SU-DHL-6 (cell line): ENCODE results near the gene KCTD11.
"Not testable (repeated sequence)": the region's sequence is repeated elsewhere in the genome, so short reads cannot be mapped to it uniquely, and the experiment has no call there.

Source experiments
- H2AFZ ChIP-seq: fragments of 200-600 bp; sonication (generic); 2 replicates; pipeline ENCODE4 v1.6.1; 2014; ENCODE audit warnings: low read depth, mild to moderate bottlenecking, moderate library complexity, mixed read lengths, antibody characterized with exemption, low read length; ENCODE audit not compliant: severe bottlenecking
- H3F3A ChIP-seq: fragments of 200-600 bp; shearing (Covaris generic); 2 replicates; pipeline ENCODE4 v1.6.0; 2016; ENCODE audit warnings: antibody characterized with exemption, mild to moderate bottlenecking; ENCODE audit not compliant: insufficient read depth
- H3K27ac ChIP-seq: fragments of 200-600 bp; sonication (generic); 2 replicates; pipeline ENCODE4 v1.5.1; 2016; ENCODE audit warnings: low read depth, mild to moderate bottlenecking, low read length, moderate library complexity, mixed read lengths
- H3K27me3 ChIP-seq: fragments of 200-600 bp; sonication (generic), shearing (Covaris generic); 2 replicates; pipeline ENCODE4 v1.6.0; 2014; ENCODE audit warnings: mild to moderate bottlenecking, low read length
- H3K36me3 ChIP-seq: fragments of 200-600 bp; sonication (generic); 2 replicates; pipeline ENCODE4 v1.6.1; 2014; ENCODE audit warnings: mild to moderate bottlenecking, low read length, mixed read lengths
- H3K4me2 ChIP-seq: fragments of 300-600, 200-600 bp; shearing (Covaris generic), sonication (generic); 2 replicates; pipeline ENCODE4 v1.6.0; 2014; ENCODE audit warnings: low read length, low read depth, mild to moderate bottlenecking; ENCODE audit not compliant: poor library complexity, severe bottlenecking
- H3K4me3 ChIP-seq: fragments of 200-600 bp; sonication (generic); 2 replicates; pipeline ENCODE4 v1.5.1; 2014; ENCODE audit warnings: antibody characterized with exemption, low read length, mild to moderate bottlenecking, mixed read lengths; ENCODE audit not compliant: insufficient read depth, poor library complexity, severe bottlenecking
- H3K79me2 ChIP-seq: fragments of 200-600 bp; sonication (generic); 2 replicates; pipeline ENCODE4 v1.6.1; 2014; ENCODE audit warnings: mild to moderate bottlenecking, low read length, moderate library complexity; ENCODE audit not compliant: insufficient read depth
- H3K9ac ChIP-seq: fragments of 200-600 bp; sonication (generic); 2 replicates; pipeline ENCODE4 v1.7.0; 2014; ENCODE audit warnings: mild to moderate bottlenecking, low read length
- H3K9me2 ChIP-seq: fragments of 200-600 bp; sonication (generic); replicated peaks from 2 replicates; pipeline ENCODE4 v1.6.1; 2014; ENCODE audit warnings: low read length; ENCODE audit not compliant: insufficient read depth
- H3K9me3 ChIP-seq: fragments of 200-600 bp; sonication (generic); 2 replicates; pipeline ENCODE4 v1.6.1; 2014; ENCODE audit warnings: low read length, mixed read lengths; ENCODE audit not compliant: insufficient read depth
- H4K20me1 ChIP-seq: fragments of 200-600 bp; sonication (generic); 2 replicates; pipeline ENCODE4 v1.6.1; 2014; ENCODE audit warnings: low read depth, mild to moderate bottlenecking, antibody characterized with exemption, low read length, moderate library complexity, mixed read lengths
- EZH2phosphoT487 ChIP-seq: fragments of 200-600 bp; sonication (generic), shearing (Covaris generic); conservative IDR thresholded peaks from 2 replicates; pipeline ENCODE4 v1.6.1; 2018; ENCODE audit warnings: mild to moderate bottlenecking, antibody characterized with exemption, low read length, moderate library complexity, mixed read lengths
- TF ChIP-seq, protein P1 (sequence below): fragments of 200-600 bp; sonication (generic); IDR thresholded peaks from one replicate; pipeline ENCODE4 v1.5.1; 2017; ENCODE audit warnings: antibody characterized with exemption, mild to moderate bottlenecking, low read length, moderate library complexity; ENCODE audit not compliant: insufficient read depth, poor library complexity, severe bottlenecking

KCTD11 gene

DNA sequence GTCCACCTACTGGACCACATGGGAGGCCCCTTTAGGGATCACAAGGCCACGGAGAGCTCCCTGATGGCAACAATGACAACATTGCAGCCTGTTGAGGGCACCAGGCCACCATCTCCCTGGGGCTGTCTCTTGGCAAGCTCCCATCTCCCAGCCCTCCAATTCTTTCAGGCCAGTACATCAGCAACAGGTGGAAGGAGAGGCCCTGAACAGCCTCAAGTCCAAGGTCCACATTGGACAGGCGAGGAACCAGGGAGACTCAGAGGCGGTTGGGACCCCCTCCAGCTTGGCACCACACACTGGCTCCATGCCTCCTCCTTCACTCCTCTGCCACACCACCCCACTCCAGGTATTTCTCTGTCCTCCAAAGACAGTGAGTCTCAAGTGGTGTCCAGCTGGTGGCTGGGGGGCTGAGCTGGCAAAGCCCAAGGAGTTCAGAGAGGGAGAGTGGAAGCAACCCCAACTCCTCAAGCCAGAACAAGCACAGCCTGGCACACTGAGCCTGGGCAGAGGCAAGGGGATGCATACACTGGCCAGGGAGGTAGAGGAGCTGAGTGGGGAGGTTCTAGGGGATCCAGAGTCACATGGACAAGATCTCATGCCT, 16.9 kb upstream of the KCTD11 start:
- H3K9me2 ChIP-seq = no peaks in the 10 kb centered on the region
- peaks cover 13% of the 10 kb centered on the region for H3F3A ChIP-seq
- H3K4me3 ChIP-seq = no peak overlapping the region
- H4K20me1 ChIP-seq = no peaks in the 10 kb centered on the region
- H3K36me3 ChIP-seq = no peaks in the 10 kb centered on the region; the same call in 1 of the 2 replicates
- no peak overlapping the region for H3K9ac ChIP-seq
- H3K79me2 ChIP-seq = peaks cover 12% of the 10 kb centered on the region; the same call in 1 of the 2 replicates
- TF ChIP-seq, protein P1, sequence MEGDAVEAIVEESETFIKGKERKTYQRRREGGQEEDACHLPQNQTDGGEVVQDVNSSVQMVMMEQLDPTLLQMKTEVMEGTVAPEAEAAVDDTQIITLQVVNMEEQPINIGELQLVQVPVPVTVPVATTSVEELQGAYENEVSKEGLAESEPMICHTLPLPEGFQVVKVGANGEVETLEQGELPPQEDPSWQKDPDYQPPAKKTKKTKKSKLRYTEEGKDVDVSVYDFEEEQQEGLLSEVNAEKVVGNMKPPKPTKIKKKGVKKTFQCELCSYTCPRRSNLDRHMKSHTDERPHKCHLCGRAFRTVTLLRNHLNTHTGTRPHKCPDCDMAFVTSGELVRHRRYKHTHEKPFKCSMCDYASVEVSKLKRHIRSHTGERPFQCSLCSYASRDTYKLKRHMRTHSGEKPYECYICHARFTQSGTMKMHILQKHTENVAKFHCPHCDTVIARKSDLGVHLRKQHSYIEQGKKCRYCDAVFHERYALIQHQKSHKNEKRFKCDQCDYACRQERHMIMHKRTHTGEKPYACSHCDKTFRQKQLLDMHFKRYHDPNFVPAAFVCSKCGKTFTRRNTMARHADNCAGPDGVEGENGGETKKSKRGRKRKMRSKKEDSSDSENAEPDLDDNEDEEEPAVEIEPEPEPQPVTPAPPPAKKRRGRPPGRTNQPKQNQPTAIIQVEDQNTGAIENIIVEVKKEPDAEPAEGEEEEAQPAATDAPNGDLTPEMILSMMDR = no peak
- TF ChIP-seq EZH2phosphoT487 = no peak
- H3K4me2 ChIP-seq = no peak overlapping the region
- H3K27ac ChIP-seq = no peak overlapping the region
- H2AFZ ChIP-seq = no peak overlapping the region
- no peaks in the 10 kb centered on the region for H3K9me3 ChIP-seq
- H3K27me3 ChIP-seq = no peaks in the 10 kb centered on the region

DNA sequence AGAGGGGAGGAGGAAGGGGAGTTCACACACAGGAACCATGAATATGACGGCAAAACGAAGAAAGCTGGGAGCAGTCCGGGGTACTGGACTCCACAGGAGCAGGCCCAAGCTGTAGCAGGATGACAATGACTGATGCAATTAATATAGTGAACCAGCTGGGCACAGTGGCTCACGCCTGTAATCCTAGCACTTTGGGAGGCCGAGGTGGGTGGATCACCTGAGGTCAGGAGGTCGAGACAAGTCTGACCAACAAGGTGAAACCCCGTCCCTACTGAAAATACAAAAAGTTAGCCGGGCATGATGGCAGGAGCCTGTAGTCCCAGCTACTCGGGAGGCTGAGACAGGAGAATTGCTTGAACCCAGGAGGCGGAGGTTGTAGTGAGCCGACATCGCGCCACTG, 16.2 kb upstream of the KCTD11 start:
- Histone ChIP-seq H3K4me2 (peak overlapping the region; percentile 87), H3K79me2 (peaks cover 12% of the 10 kb centered on the region; the same call in 1 of the 2 replicates), H3K9ac (peak overlapping the region; percentile 86), H3K27ac (peak overlapping the region; percentile 79; the same call in 1 of the 2 replicates), H2AFZ (peak overlapping the region; percentile 55), H3K4me3 (peak overlapping the region; percentile 75)
- H3K27me3 ChIP-seq, H3K9me3 ChIP-seq, H3F3A ChIP-seq, H3K36me3 ChIP-seq, H4K20me1 ChIP-seq, H3K9me2 ChIP-seq: not testable (repeated sequence)

DNA sequence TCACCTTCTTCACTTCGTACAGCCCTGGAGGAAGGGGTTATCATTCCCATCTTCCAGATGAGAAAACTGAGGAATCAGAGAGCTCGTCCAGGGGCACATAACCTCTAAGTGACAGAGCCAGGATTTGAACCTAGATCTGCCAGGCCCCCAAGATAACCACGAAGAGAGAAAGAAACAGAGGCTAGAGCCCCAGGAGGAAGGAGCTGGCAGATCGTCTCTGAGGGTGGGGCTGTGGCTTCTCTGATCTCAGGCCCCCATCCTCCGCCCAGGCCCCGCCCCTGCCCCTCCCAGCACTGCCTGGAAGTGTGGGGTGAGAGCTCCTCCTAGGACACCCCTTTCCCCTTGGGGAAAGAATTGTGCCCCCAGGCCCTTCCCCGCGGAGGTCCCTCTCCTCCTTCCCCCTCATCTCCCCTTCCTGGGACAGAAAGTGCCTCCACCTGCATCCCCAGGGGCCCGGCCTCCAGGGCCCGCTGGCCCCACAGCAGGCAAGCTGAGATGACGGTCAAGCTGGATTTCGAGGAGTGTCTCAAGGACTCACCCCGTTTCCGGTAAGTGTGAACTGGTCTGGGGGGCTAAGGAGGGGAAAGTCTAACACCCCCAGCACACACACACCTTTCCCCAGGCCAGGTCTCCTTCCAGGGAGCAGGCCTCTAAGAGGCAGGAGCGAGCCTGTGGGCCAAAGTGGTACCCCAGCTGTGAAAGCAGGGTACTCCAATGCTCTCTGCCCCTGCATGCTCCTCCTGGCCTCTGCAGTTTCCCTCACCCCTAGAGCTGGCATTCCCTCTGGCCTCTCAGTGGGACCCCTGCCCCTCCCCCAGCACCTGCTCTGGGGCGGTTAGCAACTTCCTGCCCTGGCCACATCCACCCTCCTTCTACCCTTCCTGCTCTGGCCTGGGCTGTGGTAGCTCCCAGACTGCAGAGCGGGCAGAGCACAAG, 15.5 kb upstream of the KCTD11 start, which contains the start of gene ACAP1:
TSS of gene ACAP1 (plus strand) at position 290 of the 936 bp plus-strand sequence. CDS start at position 496, 206 bp downstream.
- Histone ChIP-seq H2AFZ (peak within 1 kb of the TSS; percentile 55), H3K36me3 (no peaks in the 10 kb centered on the region; the same call in 1 of the 2 replicates), H3K27me3 (no peaks in the 10 kb centered on the region), H3K27ac (peak within 1 kb of the TSS; percentile 79), H3K4me3 (peak within 1 kb of the TSS; percentile 75), H3K9me3 (no peaks in the 10 kb centered on the region), H4K20me1 (no peaks in the 10 kb centered on the region), H3K4me2 (peak within 1 kb of the TSS; percentile 87), H3F3A (peaks cover 9% of the 10 kb centered on the region; the same call in 1 of the 2 replicates), H3K9me2 (no peaks in the 10 kb centered on the region), H3K9ac (peak within 1 kb of the TSS; percentile 86), H3K79me2 (peaks cover 12% of the 10 kb centered on the region; the same call in 1 of the 2 replicates)
- TF ChIP-seq, protein P1 = no peak
- TF ChIP-seq EZH2phosphoT487 = no peak

DNA sequence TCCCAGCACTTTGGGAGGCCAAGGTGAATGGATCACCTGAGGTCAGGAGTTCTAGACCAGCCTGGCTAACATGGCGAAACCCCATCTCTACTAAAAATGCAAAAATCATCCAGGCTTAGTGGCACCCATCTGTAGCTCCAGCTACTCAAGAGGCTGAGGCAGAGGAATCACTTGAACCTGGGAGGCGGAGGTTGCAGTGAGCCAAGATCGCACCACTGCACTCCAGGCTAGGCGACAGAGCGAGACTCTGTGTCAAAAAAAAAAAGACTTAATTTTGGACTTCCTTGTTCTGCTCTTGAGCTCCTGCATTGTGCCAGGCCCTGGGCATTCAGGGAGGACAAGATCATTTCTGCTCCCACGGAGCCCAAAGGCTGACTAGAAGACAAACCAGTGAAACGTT, 14.4 kb upstream of the KCTD11 start:
- Histone ChIP-seq H3K27ac (peak overlapping the region; percentile 79), H3K4me2 (peak overlapping the region; percentile 87)
- not testable (repeated sequence) for H2AFZ ChIP-seq

More for the DNA sequence above, 14.4 kb upstream of the KCTD11 start:
- not testable (repeated sequence) for H3F3A ChIP-seq, H3K27me3 ChIP-seq, H3K9me3 ChIP-seq, H3K36me3 ChIP-seq, H3K9me2 ChIP-seq, H4K20me1 ChIP-seq
- Histone ChIP-seq H3K4me3 (peak overlapping the region; percentile 75), H3K79me2 (peaks cover 12% of the 10 kb centered on the region; the same call in 1 of the 2 replicates), H3K9ac (peak overlapping the region; percentile 86)
